Measurements from ENCODE around the gene HNRNPLL.
"Not testable (repeated sequence)": the region's sequence is repeated elsewhere in the genome, so short reads cannot be mapped to it uniquely, and the experiment has no call there.

HNRNPLL gene

DNA sequence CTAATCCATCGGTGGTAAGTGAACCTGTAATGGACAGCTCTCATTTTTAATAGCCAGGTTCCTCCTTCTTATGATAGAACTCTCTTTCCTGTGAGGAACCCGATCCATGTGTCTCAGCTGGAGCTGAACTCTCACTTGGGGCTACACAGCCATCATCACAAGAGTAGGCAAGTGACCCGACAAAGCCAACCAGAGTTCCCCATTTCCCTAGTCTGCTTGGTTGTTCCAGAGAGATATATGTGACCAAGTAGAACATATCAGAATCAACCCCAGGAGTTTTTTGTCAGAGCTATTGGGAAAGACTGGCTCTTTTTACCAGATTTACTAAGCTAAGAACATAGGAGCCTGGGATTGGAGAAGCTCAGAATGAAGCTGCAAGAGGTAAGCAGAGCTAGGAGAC is 14.6 kb upstream of the HNRNPLL start:
- no peak for DNase-seq

- DNase-seq = no peak
Observed at GRCh38 chr2:38615237-38615636, 12.5 kb upstream of the HNRNPLL start.

GRCh38 chr2:38613849-38614213 is 11.1 kb upstream of the HNRNPLL start:
- no peak for DNase-seq

DNA sequence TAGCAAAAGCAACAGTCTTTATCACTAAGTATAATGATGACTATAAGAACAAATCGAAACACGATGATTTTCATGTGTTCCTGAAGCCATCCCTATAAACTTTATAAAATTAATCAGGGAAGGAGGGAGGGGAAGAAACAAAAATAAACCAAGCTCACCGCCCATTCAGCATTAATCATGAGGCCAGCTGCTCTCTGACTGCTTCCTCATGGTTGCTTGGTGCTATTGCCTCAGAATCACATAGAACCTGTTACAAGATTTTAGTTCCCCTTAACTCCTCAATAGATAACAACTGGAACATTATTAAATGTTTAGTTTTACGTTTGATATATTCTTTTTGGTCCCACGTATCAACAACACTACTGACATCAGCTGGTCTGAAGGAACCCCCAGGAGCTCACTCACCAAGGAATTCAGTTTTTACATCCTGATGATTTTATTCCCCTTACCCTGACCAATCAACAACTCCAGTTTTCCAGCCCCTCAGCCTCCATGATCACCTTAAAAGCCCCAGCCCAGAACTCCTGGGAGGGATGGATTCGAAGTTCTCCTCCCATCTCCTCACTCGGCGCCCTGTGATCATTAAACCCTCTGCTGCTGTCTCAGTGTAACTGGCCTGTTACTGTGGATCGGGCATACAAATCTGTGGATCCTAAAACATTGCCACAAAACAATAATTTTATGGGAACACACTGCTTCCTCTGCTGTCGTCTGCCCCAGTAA is 10.6 kb upstream of the HNRNPLL start:
- DNase-seq = peak; percentile 53

GRCh38 chr2:38610851-38611801 is 8.4 kb upstream of the HNRNPLL start:
- DNase-seq = no peak

GRCh38 chr2:38609246-38609645 is 6.5 kb upstream of the HNRNPLL start:
- not testable (repeated sequence) for DNase-seq

DNA sequence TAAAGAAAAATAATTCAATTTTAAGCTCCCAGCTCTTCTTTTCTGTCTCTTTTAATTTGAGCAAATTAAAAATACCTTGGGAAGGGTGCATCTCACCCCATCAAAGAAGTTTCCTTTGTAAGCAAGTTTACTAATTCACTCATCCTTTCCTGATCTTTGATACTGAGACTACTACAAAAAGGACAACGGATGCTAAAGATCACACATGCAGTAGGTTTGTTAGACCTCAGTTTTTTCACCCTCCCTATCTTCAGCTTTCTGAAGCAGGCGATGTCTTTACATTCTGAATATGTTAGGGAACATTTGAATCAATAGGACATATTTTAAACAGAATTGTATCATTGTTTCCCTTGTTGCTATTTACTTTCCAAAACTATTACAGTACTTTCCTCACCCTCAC is 6.0 kb upstream of the HNRNPLL start:
- no peak for DNase-seq

GRCh38 chr2:38605298-38605830 is 2.6 kb upstream of the HNRNPLL start:
- no peak for DNase-seq

DNA sequence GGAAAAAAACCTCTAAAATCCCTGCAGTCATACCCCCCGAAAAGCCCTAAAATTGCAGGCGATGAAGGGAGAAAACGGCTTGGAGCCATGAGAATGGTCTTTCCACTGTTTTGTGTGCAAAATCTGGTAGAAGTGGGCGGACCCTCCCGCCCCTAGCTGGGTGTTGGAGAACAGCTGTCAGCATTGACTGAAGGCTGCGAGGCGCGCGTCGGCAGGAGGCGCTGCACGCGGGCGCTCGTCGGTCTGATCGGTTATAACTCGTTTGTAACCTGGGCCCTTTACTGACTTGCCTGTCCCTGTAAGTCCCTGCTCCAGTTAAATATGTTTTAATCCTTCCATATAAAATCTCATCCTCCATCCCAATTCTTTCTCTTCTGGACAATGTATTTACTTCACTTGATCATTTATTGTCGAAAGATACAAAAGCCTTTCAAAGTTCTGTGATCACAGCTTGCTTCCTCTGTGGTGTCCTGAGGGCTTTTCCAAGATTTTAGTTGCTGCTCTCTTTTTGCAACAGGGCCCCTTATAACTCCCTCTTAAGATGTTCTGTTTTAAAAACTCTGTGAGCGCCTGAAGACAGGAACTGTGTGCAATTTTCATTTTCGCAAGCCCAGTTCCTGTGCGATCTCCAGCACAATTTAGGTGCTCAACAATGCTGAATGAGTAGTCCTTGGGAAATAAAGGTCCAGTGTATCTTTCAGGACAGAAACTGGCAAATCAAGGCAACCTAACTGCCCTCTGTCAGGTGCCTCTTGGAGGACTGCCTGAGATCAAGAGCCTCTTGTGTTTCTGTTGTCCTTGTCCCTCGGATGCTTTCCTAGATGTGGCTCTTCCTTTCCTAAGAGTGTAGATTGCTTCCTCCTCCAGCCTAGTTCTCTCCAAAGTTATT is 918 bp upstream of the HNRNPLL start:
- DNase-seq = peak; percentile 73

GRCh38 chr2:38602136-38602731 is 494 bp downstream of the HNRNPLL start:
- no peak for DNase-seq

DNA sequence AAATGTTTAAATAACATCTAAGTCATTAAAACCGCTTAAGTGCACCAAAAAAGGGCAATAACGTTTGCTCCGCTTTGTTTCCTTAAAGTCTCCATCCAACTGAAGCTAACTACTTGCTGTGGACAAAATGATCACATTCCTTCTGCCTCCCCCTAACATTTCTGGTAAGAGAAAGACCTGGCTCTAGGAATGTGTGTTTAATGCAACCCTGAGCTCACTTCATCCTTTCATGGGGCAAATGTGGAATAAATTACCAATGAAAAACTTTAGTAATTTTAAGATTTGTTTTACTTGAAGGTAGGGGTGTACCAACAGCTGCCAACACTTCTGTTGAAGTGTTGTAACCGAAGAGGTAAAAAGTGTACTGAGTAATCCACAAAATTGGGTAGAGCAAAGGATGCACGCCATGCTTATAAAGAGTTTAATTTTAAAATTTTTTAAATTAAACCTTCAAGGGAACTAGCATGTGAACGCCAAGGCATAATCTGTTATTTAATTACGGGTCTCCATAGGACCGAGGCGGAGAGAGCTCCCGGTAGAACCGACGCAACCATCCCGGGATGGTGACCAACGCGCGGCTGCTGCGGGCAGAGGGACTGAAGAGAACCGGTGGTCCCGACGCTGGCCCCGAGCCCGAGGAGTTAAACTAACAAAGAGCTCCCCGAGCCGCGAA is 1.1 kb downstream of the HNRNPLL start:
- no peak for DNase-seq

GRCh38 chr2:38600921-38601455 is 1.7 kb downstream of the HNRNPLL start:
- DNase-seq = no peak

- DNase-seq = no peak
Observed at GRCh38 chr2:38600242-38600891, 2.4 kb downstream of the HNRNPLL start.

- peak; percentile 50 for DNase-seq
Observed at GRCh38 chr2:38599706-38600105, 3.0 kb downstream of the HNRNPLL start.

- no peak for DNase-seq
Observed at GRCh38 chr2:38598991-38599295, 3.8 kb downstream of the HNRNPLL start.

DNA sequence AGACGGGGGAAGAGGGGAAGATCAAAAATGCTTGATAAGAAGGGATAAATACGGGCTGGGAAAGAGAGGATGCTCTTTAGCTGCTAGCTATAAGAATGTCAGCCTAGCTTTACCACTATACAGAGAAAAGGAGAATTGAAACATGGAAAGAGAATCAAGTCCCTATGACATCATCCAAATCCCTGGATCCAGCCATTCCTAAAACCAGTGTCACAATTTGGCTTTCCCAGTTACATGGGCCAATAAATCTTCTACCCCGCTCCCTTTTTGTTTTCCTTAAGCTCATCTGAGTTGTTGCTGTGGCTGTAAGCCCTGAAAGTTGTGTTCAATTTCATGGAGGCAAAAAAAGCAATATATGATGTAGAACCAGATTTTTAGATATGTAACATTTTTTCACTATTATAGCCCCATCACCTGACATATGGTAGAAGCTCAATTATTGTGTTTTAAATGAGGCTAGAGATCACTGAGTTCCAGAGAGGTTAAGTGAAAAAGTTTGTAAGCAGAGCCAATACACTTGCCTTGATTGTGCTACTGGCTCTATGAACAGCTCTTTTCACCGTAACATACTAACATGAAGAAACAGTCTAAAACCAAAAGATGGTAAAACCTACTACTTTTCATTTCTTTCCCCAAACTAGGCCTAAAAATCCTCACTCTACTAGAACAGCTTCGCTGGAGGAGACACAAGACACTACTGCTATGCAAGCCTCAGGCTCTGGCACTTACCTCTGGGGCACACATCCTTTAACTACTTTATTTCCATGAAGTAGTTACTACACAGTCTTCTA is 4.3 kb downstream of the HNRNPLL start:
- DNase-seq = peak; percentile 43

GRCh38 chr2:38597115-38597514 is 5.6 kb downstream of the HNRNPLL start:
- no peak for DNase-seq

DNA sequence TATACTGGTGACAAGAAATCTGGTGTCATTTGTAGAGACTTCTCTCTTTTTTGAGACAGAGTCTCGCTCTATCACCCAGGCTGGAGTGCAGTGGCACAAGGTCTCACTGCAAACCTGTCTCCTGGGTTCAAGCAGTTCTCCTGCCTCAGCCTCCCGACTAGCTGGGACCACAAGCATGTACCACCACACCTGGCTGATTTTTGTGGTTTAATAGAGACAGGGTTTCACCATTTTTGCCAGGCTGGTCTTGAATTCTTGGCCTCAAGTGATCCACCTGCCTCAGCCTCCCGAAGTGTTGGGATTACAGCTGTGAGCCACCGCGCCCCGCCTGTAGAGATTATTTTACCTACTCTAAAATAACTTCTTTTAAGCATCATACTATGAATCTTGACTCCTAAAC is 6.5 kb downstream of the HNRNPLL start:
- DNase-seq = no peak

GRCh38 chr2:38592951-38593350 is 9.8 kb downstream of the HNRNPLL start:
- no peak for DNase-seq

- DNase-seq = no peak
Observed at GRCh38 chr2:38591152-38591551, 11.6 kb downstream of the HNRNPLL start.

Measured in GF-D8 (cell line).